Neural crest cell (in vitro differentiated cells): ENCODE measurements around the gene RAB3D. TPM values are rescaled to one million over a fixed set of nuclear protein-coding genes. Genes with fewer than 3 reads are reported as not detected.
A peak's percentile ranks its signal among the peaks of the same experiment; 100 is the strongest.

Experiments
- DNase-seq: peaks from one replicate; pipeline ENCODE4 v3.0.0; 2021; ENCODE audit warnings: low read depth, mixed read lengths, low spot score
- H3K27ac Mint-ChIP-seq: one replicate; pipeline ENCODE4 v1.8.0; 2021; ENCODE audit warnings: mild to moderate bottlenecking, mixed read lengths; ENCODE audit not compliant: unreplicated experiment
- H3K27me3 Mint-ChIP-seq: 2 replicates; pipeline ENCODE4 v1.8.0; 2021; ENCODE audit warnings: low read depth, mild to moderate bottlenecking, mixed read lengths
- H3K36me3 Mint-ChIP-seq: 2 replicates; pipeline ENCODE4 v1.8.0; 2021; ENCODE audit warnings: low read depth, mild to moderate bottlenecking, mixed read lengths
- H3K4me1 Mint-ChIP-seq: 2 replicates; pipeline ENCODE4 v1.8.0; 2021; ENCODE audit warnings: mixed read lengths
- H3K4me3 Mint-ChIP-seq: one replicate; pipeline ENCODE4 v1.8.0; 2021; ENCODE audit warnings: mild to moderate bottlenecking, mixed read lengths
- H3K9me3 Mint-ChIP-seq: 2 replicates; pipeline ENCODE4 v1.8.0; 2021; ENCODE audit warnings: mixed read lengths
- CTCF ChIP-seq: fragments of 200-600 bp; sonication (generic); conservative IDR thresholded peaks from 2 replicates; pipeline ENCODE4 v1.5.0; 2021; ENCODE audit warnings: antibody characterized with exemption, mild to moderate bottlenecking
- total RNA-seq: library from RNA; stranded (reverse); gene quantifications from 2 replicates; pipeline ENCODE4 v1.2.1, GENCODE V29; 2021

The RAB3D gene
- total RNA-seq, 1 donor from 2014 or later, result 15.1 TPM

GRCh38 chr19:11377237-11377636, 37.8 kb upstream of the RAB3D start:
- Mint-ChIP-seq H3K4me1 (peaks cover 34% of the 10 kb centered on the region), H3K27ac (no peak overlapping the region), H3K9me3 (no peaks in the 10 kb centered on the region), H3K27me3 (peaks cover 13% of the 10 kb centered on the region), H3K36me3 (no peaks in the 10 kb centered on the region), H3K4me3 (peak overlapping the region; percentile 34)
- no peak for TF ChIP-seq CTCF
- DNase-seq, result no peak

- Mint-ChIP-seq H3K36me3 (no peaks in the 10 kb centered on the region), H3K27ac (no peak overlapping the region)
- no peak for DNase-seq
Measured at GRCh38 chr19:11375143-11375948, 35.9 kb upstream of the RAB3D start.

GRCh38 chr19:11374433-11375142, 35.1 kb upstream of the RAB3D start, which contains the start of gene SWSAP1:
SWSAP1 (plus strand) TSS chr19:11374666; CDS start chr19:11374681, 15 bp downstream.
- peaks cover 15% of the 10 kb centered on the region for H3K4me1 Mint-ChIP-seq
- H3K36me3 Mint-ChIP-seq, result no peaks in the 10 kb centered on the region
- H3K9me3 Mint-ChIP-seq, result no peaks in the 10 kb centered on the region
- H3K27me3 Mint-ChIP-seq, result no peaks in the 10 kb centered on the region
- DNase-seq, result peak; percentile 92
- H3K27ac Mint-ChIP-seq, result peak within 1 kb of the TSS; percentile 92
- H3K4me3 Mint-ChIP-seq, result no peak within 1 kb of the TSS
- TF ChIP-seq CTCF, result no peak

More at GRCh38 chr19:11375143-11375948, 35.9 kb upstream of the RAB3D start:
- Mint-ChIP-seq H3K4me3 (no peak overlapping the region), H3K9me3 (no peaks in the 10 kb centered on the region), H3K27me3 (no peaks in the 10 kb centered on the region), H3K4me1 (peaks cover 20% of the 10 kb centered on the region)
- no peak for TF ChIP-seq CTCF

GRCh38 chr19:11373885-11374432, 34.5 kb upstream of the RAB3D start:
- H3K27me3 Mint-ChIP-seq, result no peaks in the 10 kb centered on the region
- peaks cover 15% of the 10 kb centered on the region for H3K4me1 Mint-ChIP-seq
- peak overlapping the region; percentile 92 for H3K27ac Mint-ChIP-seq
- no peak overlapping the region for H3K4me3 Mint-ChIP-seq
- H3K9me3 Mint-ChIP-seq, result no peaks in the 10 kb centered on the region
- no peak for DNase-seq
- TF ChIP-seq CTCF, result no peak
- H3K36me3 Mint-ChIP-seq, result no peaks in the 10 kb centered on the region

- TF ChIP-seq CTCF, result no peak
- Mint-ChIP-seq H3K27ac (peak overlapping the region; percentile 92), H3K36me3 (no peaks in the 10 kb centered on the region), H3K4me3 (no peak overlapping the region), H3K9me3 (no peaks in the 10 kb centered on the region), H3K4me1 (peaks cover 12% of the 10 kb centered on the region), H3K27me3 (no peaks in the 10 kb centered on the region)
- DNase-seq, result peak; percentile 65
Measured at GRCh38 chr19:11373166-11373884, 33.9 kb upstream of the RAB3D start.
